NCI-H187 treated with DMSO at 0.1 percent for 48 hours (cell line): ENCODE measurements around the gene METTL17.

Source experiments
- DNase-seq: peaks from one replicate; lab custom pipeline; 2025; lab: John Stamatoyannopoulos, UW

The METTL17 gene

GRCh38 chr14:21043387-21043973 is 53.7 kb downstream of the METTL17 start:
- no peak for DNase-seq

GRCh38 chr14:21043974-21044618 is 54.3 kb downstream of the METTL17 start:
- no peak for DNase-seq
